HUES48 (cell line): ENCODE data around the gene FALEC.
"Not testable (repeated sequence)": the region's sequence is repeated elsewhere in the genome, so short reads cannot be mapped to it uniquely, and the experiment has no call there.

ENCODE experiments used
- H3K27ac ChIP-seq: one replicate; pipeline ENCODE4 v1.7.0; 2013; ENCODE audit warnings: low read depth, low read length, inconsistent platforms
- H3K27me3 ChIP-seq: 2 replicates; pipeline ENCODE4 v1.6.1; 2013; ENCODE audit warnings: mild to moderate bottlenecking, low read length; ENCODE audit not compliant: control insufficient read depth, insufficient read depth
- H3K36me3 ChIP-seq: 2 replicates; pipeline ENCODE4 v1.6.1; 2013; ENCODE audit warnings: low read length; ENCODE audit not compliant: control insufficient read depth, insufficient read depth
- H3K4me1 ChIP-seq: 2 replicates; pipeline ENCODE4 v1.6.1; 2013; ENCODE audit warnings: mild to moderate bottlenecking, low read length; ENCODE audit not compliant: control insufficient read depth, insufficient read depth
- H3K4me3 ChIP-seq: 2 replicates; pipeline ENCODE4 v1.5.1; 2013; ENCODE audit warnings: mild to moderate bottlenecking, low read depth, low read length
- H3K9ac ChIP-seq: 2 replicates; pipeline ENCODE4 v1.6.1; 2013; ENCODE audit warnings: mild to moderate bottlenecking, low read depth, low read length, moderate library complexity
- H3K9me3 ChIP-seq: 2 replicates; pipeline ENCODE4 v1.6.1; 2013; ENCODE audit warnings: low read length; ENCODE audit not compliant: control insufficient read depth, insufficient read depth

Gene FALEC

GRCh38 chr1:150566589-150567340, 51.2 kb downstream of the FALEC start:
- peak overlapping the region; percentile 98 for H3K27ac ChIP-seq
- H3K4me3 ChIP-seq, result peak overlapping the region; percentile 51; the same call in 1 of the 2 replicates
- H3K9me3 ChIP-seq, result no peaks in the 10 kb centered on the region
- H3K36me3 ChIP-seq, result peaks cover 13% of the 10 kb centered on the region; the same call in 1 of the 2 replicates
- H3K9ac ChIP-seq, result peak overlapping the region; percentile 76; the same call in 1 of the 2 replicates
- no peaks in the 10 kb centered on the region for H3K27me3 ChIP-seq
- H3K4me1 ChIP-seq, result peaks cover 60% of the 10 kb centered on the region

- H3K9me3 ChIP-seq, result no peaks in the 10 kb centered on the region
- peak overlapping the region; percentile 76 for H3K9ac ChIP-seq
- H3K27me3 ChIP-seq, result no peaks in the 10 kb centered on the region
- H3K27ac ChIP-seq, result peak overlapping the region; percentile 98
- H3K4me3 ChIP-seq, result peak overlapping the region; percentile 51; the same call in 1 of the 2 replicates
- peaks cover 13% of the 10 kb centered on the region; the same call in 1 of the 2 replicates for H3K36me3 ChIP-seq
- peaks cover 57% of the 10 kb centered on the region for H3K4me1 ChIP-seq
Measured at GRCh38 chr1:150567341-150567716, 51.8 kb downstream of the FALEC start.

- Histone ChIP-seq H3K9me3 (no peaks in the 10 kb centered on the region), H3K4me1 (peaks cover 56% of the 10 kb centered on the region)
Measured at GRCh38 chr1:150567717-150568593, 52.4 kb downstream of the FALEC start.

GRCh38 chr1:150568594-150568966, 53.0 kb downstream of the FALEC start:
- Histone ChIP-seq H3K36me3 (peaks cover 25% of the 10 kb centered on the region), H3K4me1 (peaks cover 56% of the 10 kb centered on the region), H3K27me3 (no peaks in the 10 kb centered on the region), H3K9me3 (no peaks in the 10 kb centered on the region), H3K27ac (peak overlapping the region; percentile 98), H3K9ac (peak overlapping the region; percentile 76), H3K4me3 (peak overlapping the region; percentile 32)

More at GRCh38 chr1:150567717-150568593, 52.4 kb downstream of the FALEC start:
- peak overlapping the region; percentile 98 for H3K27ac ChIP-seq
- peaks cover 18% of the 10 kb centered on the region for H3K36me3 ChIP-seq
- H3K27me3 ChIP-seq, result no peaks in the 10 kb centered on the region
- peak overlapping the region; percentile 51 for H3K4me3 ChIP-seq
- H3K9ac ChIP-seq, result peak overlapping the region; percentile 76

- Histone ChIP-seq H3K27me3 (no peaks in the 10 kb centered on the region), H3K4me1 (peaks cover 57% of the 10 kb centered on the region), H3K36me3 (peaks cover 68% of the 10 kb centered on the region), H3K4me3 (no peak overlapping the region), H3K27ac (peak overlapping the region; percentile 38), H3K9me3 (no peaks in the 10 kb centered on the region), H3K9ac (no peak overlapping the region)
Measured at GRCh38 chr1:150572918-150573647, 57.5 kb downstream of the FALEC start.

- H3K4me1 ChIP-seq, result peaks cover 53% of the 10 kb centered on the region
- H3K27ac ChIP-seq, result peak overlapping the region; percentile 38
- not testable (repeated sequence) for H3K9me3 ChIP-seq, H3K4me3 ChIP-seq, H3K9ac ChIP-seq, H3K27me3 ChIP-seq
- peaks cover 74% of the 10 kb centered on the region for H3K36me3 ChIP-seq
Measured at GRCh38 chr1:150573648-150574071, 58.1 kb downstream of the FALEC start.

- Histone ChIP-seq H3K4me3 (peak overlapping the region; percentile 89), H3K36me3 (peaks cover 77% of the 10 kb centered on the region), H3K27ac (peak overlapping the region; percentile 54)
Measured at GRCh38 chr1:150574260-150575071, 58.9 kb downstream of the FALEC start.

GRCh38 chr1:150575072-150575489, 59.5 kb downstream of the FALEC start:
- Histone ChIP-seq H3K27ac (peak overlapping the region; percentile 54), H3K4me3 (peak overlapping the region; percentile 89), H3K36me3 (peaks cover 73% of the 10 kb centered on the region), H3K27me3 (no peaks in the 10 kb centered on the region), H3K4me1 (peaks cover 42% of the 10 kb centered on the region), H3K9me3 (no peaks in the 10 kb centered on the region), H3K9ac (no peak overlapping the region)

More at GRCh38 chr1:150574260-150575071, 58.9 kb downstream of the FALEC start:
- Histone ChIP-seq H3K9me3 (no peaks in the 10 kb centered on the region), H3K27me3 (no peaks in the 10 kb centered on the region), H3K9ac (no peak overlapping the region), H3K4me1 (peaks cover 45% of the 10 kb centered on the region)

GRCh38 chr1:150575518-150576366, 60.2 kb downstream of the FALEC start:
- Histone ChIP-seq H3K27me3 (no peaks in the 10 kb centered on the region), H3K36me3 (peaks cover 69% of the 10 kb centered on the region), H3K9me3 (no peaks in the 10 kb centered on the region), H3K4me1 (peaks cover 43% of the 10 kb centered on the region), H3K9ac (peak overlapping the region; percentile 98), H3K4me3 (peak overlapping the region; percentile 89), H3K27ac (peak overlapping the region; percentile 45)
